Measurements from ENCODE around the gene PRAME.

Gene PRAME

DNA sequence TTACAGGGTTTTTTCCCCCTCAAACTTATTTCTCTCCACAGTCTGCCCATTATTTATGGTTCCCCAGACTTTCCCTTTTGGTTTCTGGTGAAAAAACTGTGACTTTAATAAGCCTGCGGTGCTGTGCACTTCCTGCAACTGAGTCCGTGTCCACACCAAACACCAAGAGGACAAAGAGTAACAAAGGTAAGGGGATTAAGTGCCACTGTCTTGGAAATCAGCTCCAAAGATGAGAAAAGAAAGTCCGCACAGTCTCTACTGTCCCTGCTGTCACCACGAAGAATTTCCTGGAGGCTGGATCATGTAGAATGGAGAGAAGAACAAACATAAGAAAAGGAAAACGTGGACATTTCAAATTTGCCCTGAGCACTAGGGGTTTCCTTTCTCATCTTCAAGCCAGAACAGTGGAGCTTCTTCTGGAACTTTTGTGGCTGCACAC lies 17.9 kb upstream of the PRAME start:
- TF ChIP-seq ZFX (IDR thresholded peaks at IDR 0.05) = no peak; the same call in 1 of the 2 replicates
- TF ChIP-seq, protein P1, sequence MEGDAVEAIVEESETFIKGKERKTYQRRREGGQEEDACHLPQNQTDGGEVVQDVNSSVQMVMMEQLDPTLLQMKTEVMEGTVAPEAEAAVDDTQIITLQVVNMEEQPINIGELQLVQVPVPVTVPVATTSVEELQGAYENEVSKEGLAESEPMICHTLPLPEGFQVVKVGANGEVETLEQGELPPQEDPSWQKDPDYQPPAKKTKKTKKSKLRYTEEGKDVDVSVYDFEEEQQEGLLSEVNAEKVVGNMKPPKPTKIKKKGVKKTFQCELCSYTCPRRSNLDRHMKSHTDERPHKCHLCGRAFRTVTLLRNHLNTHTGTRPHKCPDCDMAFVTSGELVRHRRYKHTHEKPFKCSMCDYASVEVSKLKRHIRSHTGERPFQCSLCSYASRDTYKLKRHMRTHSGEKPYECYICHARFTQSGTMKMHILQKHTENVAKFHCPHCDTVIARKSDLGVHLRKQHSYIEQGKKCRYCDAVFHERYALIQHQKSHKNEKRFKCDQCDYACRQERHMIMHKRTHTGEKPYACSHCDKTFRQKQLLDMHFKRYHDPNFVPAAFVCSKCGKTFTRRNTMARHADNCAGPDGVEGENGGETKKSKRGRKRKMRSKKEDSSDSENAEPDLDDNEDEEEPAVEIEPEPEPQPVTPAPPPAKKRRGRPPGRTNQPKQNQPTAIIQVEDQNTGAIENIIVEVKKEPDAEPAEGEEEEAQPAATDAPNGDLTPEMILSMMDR (conservative IDR thresholded peaks at IDR 0.05) = no peak
- H3K27ac ChIP-seq = no peak overlapping the region

GRCh38 chr22:22576244-22576988 lies 17.4 kb upstream of the PRAME start:
- no peak overlapping the region for H3K27ac ChIP-seq
- TF ChIP-seq, protein P1 (conservative IDR thresholded peaks at IDR 0.05) = peak; percentile 96
- TF ChIP-seq ZFX (IDR thresholded peaks at IDR 0.05) = no peak

- no peak for TF ChIP-seq ZFX (IDR thresholded peaks at IDR 0.05)
- TF ChIP-seq, protein P1 (conservative IDR thresholded peaks at IDR 0.05) = no peak
- H3K27ac ChIP-seq = no peak overlapping the region
Measured at GRCh38 chr22:22574361-22574760, 15.3 kb upstream of the PRAME start.

GRCh38 chr22:22573047-22573889 lies 14.2 kb upstream of the PRAME start:
- no peak for TF ChIP-seq ZFX (IDR thresholded peaks at IDR 0.05)
- TF ChIP-seq, protein P1 (conservative IDR thresholded peaks at IDR 0.05) = no peak
- H3K27ac ChIP-seq = no peak overlapping the region

DNA sequence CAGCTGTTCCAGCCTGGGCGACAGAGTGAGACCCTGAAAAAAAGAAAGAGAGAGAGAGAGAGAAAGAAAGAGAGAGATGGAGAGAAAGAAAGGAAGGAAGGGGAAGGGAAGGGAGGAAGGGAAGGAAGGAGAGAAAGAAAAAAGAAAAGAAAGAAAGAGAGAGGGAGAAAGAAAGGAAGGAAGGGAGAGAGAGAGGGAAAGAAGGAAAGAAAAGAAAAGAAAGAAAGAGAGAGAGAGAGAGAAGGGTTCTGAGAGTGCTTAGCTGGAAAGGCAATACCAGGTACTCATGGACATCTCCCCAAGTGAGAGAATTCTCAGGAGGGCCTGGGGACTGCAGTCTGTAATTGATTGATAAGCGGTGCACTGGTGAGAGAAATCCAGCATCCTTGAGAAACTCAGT lies 12.8 kb upstream of the PRAME start:
- H3K27ac ChIP-seq = no peak overlapping the region
- no peak for TF ChIP-seq ZFX (IDR thresholded peaks at IDR 0.05)
- TF ChIP-seq, protein P1 (conservative IDR thresholded peaks at IDR 0.05) = no peak

DNA sequence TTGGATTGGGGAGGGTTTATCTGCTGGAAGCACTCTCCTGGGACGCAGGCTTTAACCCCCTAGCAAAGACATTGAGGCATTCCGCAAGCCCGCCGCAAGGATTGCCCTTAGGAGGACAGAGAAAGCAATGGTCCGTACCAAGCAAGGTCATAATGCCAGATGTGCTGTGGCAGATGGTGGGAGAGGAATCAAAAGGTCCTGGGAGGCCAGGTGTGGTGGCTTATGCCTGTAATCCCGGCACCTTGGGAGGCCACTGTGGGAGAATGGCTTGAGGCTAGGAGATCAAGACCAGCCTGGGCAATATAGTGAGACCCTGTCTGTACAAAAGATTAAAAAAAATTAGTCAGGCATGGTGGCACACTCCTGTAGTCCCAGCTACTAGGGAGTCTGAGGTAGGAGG lies 12.4 kb upstream of the PRAME start:
- no peak overlapping the region for H3K27ac ChIP-seq
- TF ChIP-seq ZFX (IDR thresholded peaks at IDR 0.05) = no peak
- TF ChIP-seq, protein P1 (conservative IDR thresholded peaks at IDR 0.05) = no peak

DNA sequence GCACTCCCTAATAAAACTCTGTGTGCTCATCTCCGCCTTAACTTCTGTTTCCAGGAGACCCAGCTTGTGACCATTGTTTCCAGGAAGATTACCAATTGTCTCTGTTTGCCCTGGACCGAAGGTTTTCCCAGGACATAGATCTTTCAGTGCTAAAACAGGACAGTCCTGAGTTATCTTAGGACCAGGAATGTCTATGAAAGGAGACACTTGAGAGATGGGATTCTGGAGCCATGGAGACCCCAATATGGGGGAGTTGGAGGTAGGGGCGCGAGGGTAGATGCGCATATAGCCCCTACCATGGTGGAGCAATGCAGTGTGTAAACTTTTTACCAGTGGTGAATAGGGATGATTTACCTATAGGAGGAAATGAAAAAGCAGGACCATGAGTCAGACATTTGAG lies 10.2 kb upstream of the PRAME start:
- no peak overlapping the region for H3K27ac ChIP-seq
- TF ChIP-seq, protein P1 (conservative IDR thresholded peaks at IDR 0.05) = no peak
- TF ChIP-seq ZFX (IDR thresholded peaks at IDR 0.05) = no peak
